HCT116 (cell line): Measurements from ENCODE around the gene HDAC7. TPM values are rescaled to one million over a fixed set of nuclear protein-coding genes. Genes with fewer than 3 reads are reported as not detected.

ENCODE experiments used
- ATAC-seq: fragments of 200-7000 bp; cut with Tn5 transposase; 2 replicates; pipeline ENCODE4 v1.9.1; 2020; ENCODE audit warnings: mild to moderate bottlenecking, moderate library complexity
- BruUV-seq: library from RNA; stranded (reverse); fragments of 400-500 nt; replicated peaks from 2 replicates; lab custom pipeline; 2021; lab: Mats Ljungman, UMichigan
- CTCF ChIA-PET: fragments of 300-600 bp; sonication (Branson Sonifier 250); formaldehyde crosslinking; loops from one replicate; lab custom pipeline; 2021; ENCODE audit warnings: antibody characterized with exemption; lab: Charles Lee
- POLR2A ChIA-PET: fragments of 300-600, 350-600 bp; sonication (Branson Sonifier 250); formaldehyde crosslinking; loops from one replicate; lab custom pipeline; 2021; ENCODE audit warnings: antibody characterized with exemption; lab: Charles Lee
- RAD21 ChIA-PET, 2 experiments: fragments of 300-600 bp; sonication (Branson Sonifier 250); formaldehyde crosslinking; loops; one replicate each; lab custom pipeline; 2023; ENCODE audit warnings: low total read pairs in 2 of 2; ENCODE audit not compliant: uncharacterized antibody in 2 of 2, unreplicated experiment in 2 of 2, low non-redundant PET in 1 of 2; lab: Charles Lee
- DNase-seq: peaks from one replicate; pipeline ENCODE4 v3.0.0-alpha.2; 2010; ENCODE audit warnings: low read depth, low spot score
- H2AFZ ChIP-seq: fragments of 200-600 bp; shearing (Covaris generic), sonication (generic); 2 replicates; pipeline ENCODE4 v1.6.1; 2017; ENCODE audit warnings: low read depth, mixed run types, mixed read lengths, antibody characterized with exemption, low read length; ENCODE audit not compliant: poor library complexity, severe bottlenecking
- H3K27ac ChIP-seq: 2 replicates; pipeline ENCODE4 v1.5.1; 2012; ENCODE audit warnings: low read depth, low read length
- H3K27me3 ChIP-seq: fragments of 200-600 bp; sonication (generic); 2 replicates; pipeline ENCODE4 v1.6.1; 2016; ENCODE audit warnings: mixed run types, low read length, mixed read lengths; ENCODE audit not compliant: insufficient read depth
- H3K36me3 ChIP-seq, 2 experiments: fragments of 200-500 bp in 1 of 2; fragments of 200-600 bp in 1 of 2; sonication (Bioruptor generic) in 1 of 2; sonication (generic) in 1 of 2; 2 replicates each; pipeline versions ENCODE4 v1.5.1 to v1.6.1; 2014 to 2016; ENCODE audit warnings: low read length in 2 of 2, inconsistent platforms in 1 of 2, mixed read lengths in 1 of 2, mixed run types in 1 of 2; ENCODE audit not compliant: insufficient read depth in 2 of 2, control insufficient read depth in 1 of 2
- H3K4me1 ChIP-seq, 2 experiments: fragments of 200-600 bp in 1 of 2; sonication (generic) in 1 of 2; 2 replicates each; pipeline versions ENCODE4 v1.5.1 to v1.6.1; 2012 to 2017; ENCODE audit warnings: low read length in 2 of 2, inconsistent platforms in 1 of 2, mild to moderate bottlenecking in 1 of 2, mixed read lengths in 1 of 2, mixed run types in 1 of 2, moderate library complexity in 1 of 2; ENCODE audit not compliant: insufficient read depth in 2 of 2, control insufficient read depth in 1 of 2
- H3K4me2 ChIP-seq: fragments of 200-600 bp; sonication (generic); 2 replicates; pipeline ENCODE4 v1.6.1; 2017; ENCODE audit warnings: mixed run types, low read length, mixed read lengths
- H3K4me3 ChIP-seq, 2 experiments: fragments of 200-600 bp in 1 of 2; sonication (generic) in 1 of 2; replicated peaks in 1 of 2; 2 replicates each; pipeline ENCODE4 v1.5.1; 2011 to 2016; ENCODE audit warnings: low read length in 2 of 2, control low read depth in 1 of 2, low read depth in 1 of 2, mild to moderate bottlenecking in 1 of 2, mixed read lengths in 1 of 2, mixed run types in 1 of 2
- H3K79me2 ChIP-seq: fragments of 200-600 bp; sonication (generic); 2 replicates; pipeline ENCODE4 v1.6.1; 2017; ENCODE audit warnings: mild to moderate bottlenecking, mixed run types, low read length, moderate library complexity, mixed read lengths; ENCODE audit not compliant: insufficient read depth
- H3K9ac ChIP-seq: fragments of 200-600 bp; sonication (generic); 2 replicates; pipeline ENCODE4 v1.6.1; 2016; ENCODE audit warnings: low read length, mixed read lengths
- H3K9me2 ChIP-seq: fragments of 200-600 bp; sonication (generic), shearing (Covaris generic); 2 replicates; pipeline ENCODE4 v1.6.1; 2017; ENCODE audit warnings: mixed run types, mild to moderate bottlenecking, moderate library complexity; ENCODE audit not compliant: insufficient read depth
- H3K9me3 ChIP-seq, 2 experiments: fragments of 200-500 bp in 1 of 2; fragments of 200-600 bp in 1 of 2; sonication (Bioruptor generic) in 1 of 2; sonication (generic) in 1 of 2; 2 replicates each; pipeline ENCODE4 v1.6.1; 2014 to 2017; ENCODE audit warnings: low read length in 2 of 2, mixed read lengths in 2 of 2, inconsistent platforms in 1 of 2, low read depth in 1 of 2, mild to moderate bottlenecking in 1 of 2, mixed run types in 1 of 2, moderate library complexity in 1 of 2; ENCODE audit not compliant: control insufficient read depth in 1 of 2, insufficient read depth in 1 of 2
- H4K20me1 ChIP-seq: fragments of 200-600 bp; sonication (generic), shearing (Covaris generic); 2 replicates; pipeline ENCODE4 v1.6.1; 2017; ENCODE audit warnings: mixed run types, mild to moderate bottlenecking, moderate library complexity; ENCODE audit not compliant: insufficient read depth
- CBX3 ChIP-seq: IDR thresholded peaks from 2 replicates; pipeline ENCODE4 v1.6.1; 2012; ENCODE audit warnings: low read depth
- EGR1 ChIP-seq: IDR thresholded peaks from 2 replicates; pipeline ENCODE4 v1.6.1; 2012; ENCODE audit warnings: low read depth
- EZH2 ChIP-seq: fragments of 200-600 bp; sonication (generic); IDR thresholded peaks from 2 replicates; pipeline ENCODE4 v1.6.1; 2017; ENCODE audit warnings: antibody characterized with exemption, mixed run types
- FOSL1 ChIP-seq: IDR thresholded peaks from 2 replicates; pipeline ENCODE4 v1.6.1; 2012; ENCODE audit warnings: low read depth
- POLR2AphosphoS5 ChIP-seq: IDR thresholded peaks from 2 replicates; pipeline ENCODE4 v1.6.1; 2011; ENCODE audit warnings: mild to moderate bottlenecking, low read depth, low read length, moderate library complexity
- SIN3A ChIP-seq: IDR thresholded peaks from 2 replicates; pipeline ENCODE4 v1.6.1; 2012; ENCODE audit warnings: low read depth
- SP1 ChIP-seq: IDR thresholded peaks from 2 replicates; pipeline ENCODE4 v1.6.1; 2012; ENCODE audit warnings: low read depth
- YY1 ChIP-seq: IDR thresholded peaks from 2 replicates; pipeline ENCODE4 v1.6.1; 2011; ENCODE audit warnings: low read length, low read depth, moderate library complexity, mild to moderate bottlenecking; ENCODE audit not compliant: insufficient replicate concordance; ENCODE audit errors: extremely low read depth
- intact Hi-C: fragments of 100-400 bp; cut with micrococcal nuclease; formaldehyde crosslinking; loops from 2 replicates; pipeline ENCODE4 v1.10.0; 2022
- total RNA-seq: library from RNA; stranded (reverse); gene quantifications from one replicate; pipeline ENCODE4 v1.2.1, GENCODE V29; 2021; ENCODE audit not compliant: unreplicated experiment
- TF ChIP-seq, protein P1 (sequence below): IDR thresholded peaks from 2 replicates; pipeline ENCODE4 v1.6.1; 2012

Gene HDAC7
- total RNA-seq, 1 experiment from 2014 or later: 38.1 TPM

- TF ChIP-seq, protein P1, sequence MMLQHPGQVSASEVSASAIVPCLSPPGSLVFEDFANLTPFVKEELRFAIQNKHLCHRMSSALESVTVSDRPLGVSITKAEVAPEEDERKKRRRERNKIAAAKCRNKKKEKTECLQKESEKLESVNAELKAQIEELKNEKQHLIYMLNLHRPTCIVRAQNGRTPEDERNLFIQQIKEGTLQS: no peak
- TF ChIP-seq POLR2AphosphoS5 (no peak), YY1 (no peak), SP1 (no peak)
Measured at GRCh38 chr12:47823422-47824086, 3.9 kb upstream of the HDAC7 start (continued).

- ChIA-PET RAD21 (no interaction called here), CTCF (interaction anchor here (1.6 kb wide), 1 partner anchor 15 kb away, joined by 6 read pairs; no protein-coding TSS in a partner anchor), POLR2A (no interaction called here)
- H3K9me2 ChIP-seq: no peaks in the 10 kb centered on the region
- no TSS peak for BruUV-seq
- no peak overlapping the region for H2AFZ ChIP-seq
- intact Hi-C loops: no loop called here
- no peak overlapping the region for H3K27ac ChIP-seq
- no peak overlapping the region for H3K4me2 ChIP-seq
- H3K36me3 ChIP-seq: no peaks in the 10 kb centered on the region
- H3K9ac ChIP-seq: no peak overlapping the region
- no peaks in the 10 kb centered on the region for H3K27me3 ChIP-seq
- peaks cover 35 to 55% of the 10 kb centered on the region in 2 experiments for H3K4me1 ChIP-seq
- TF ChIP-seq EGR1: no peak
- TF ChIP-seq EZH2: no peak
- TF ChIP-seq FOSL1: no peak
- TF ChIP-seq SIN3A: no peak
- TF ChIP-seq CBX3: no peak
- TF ChIP-seq, all 23 proteins: peak for 0
- no peak for ATAC-seq
- Histone ChIP-seq H3K9me3 (no peaks in the 10 kb centered on the region), H3K79me2 (peaks cover 19% of the 10 kb centered on the region), H4K20me1 (no peaks in the 10 kb centered on the region), H3K4me3 (no peak overlapping the region)
- DNase-seq: no peak
Measured at GRCh38 chr12:47822863-47823262, 3.2 kb upstream of the HDAC7 start.
